Memory B cell (primary cell): Measurements from ENCODE around the gene PCSK5.
"Not testable (repeated sequence)": the region's sequence is repeated elsewhere in the genome, so short reads cannot be mapped to it uniquely, and the experiment has no call there.

Experiments
- ATAC-seq: fragments of 150-1000 bp; cut with Tn5 transposase; 2 replicates; pipeline ENCODE4 v1.10.0; 2021; ENCODE audit warnings: low read depth, mild to moderate bottlenecking, moderate library complexity
- DNase-seq, 2 donors: peaks; one replicate each; pipeline ENCODE4 v3.0.0; 2022; ENCODE audit warnings: low spot score in 2 of 2
- H3K27ac Mint-ChIP-seq: one replicate; pipeline ENCODE4 v1.8.0; 2022; ENCODE audit warnings: mild to moderate bottlenecking, moderate library complexity, mixed read lengths
- H3K27me3 Mint-ChIP-seq: one replicate; pipeline ENCODE4 v1.8.0; 2022; ENCODE audit warnings: mixed read lengths
- H3K36me3 Mint-ChIP-seq: one replicate; pipeline ENCODE4 v1.8.0; 2022; ENCODE audit warnings: mild to moderate bottlenecking, mixed read lengths
- H3K4me1 Mint-ChIP-seq: one replicate; pipeline ENCODE4 v1.8.0; 2022; ENCODE audit warnings: mixed read lengths
- H3K4me3 Mint-ChIP-seq: one replicate; pipeline ENCODE4 v1.8.0; 2022; ENCODE audit warnings: mild to moderate bottlenecking, moderate library complexity, mixed read lengths
- H3K9me3 Mint-ChIP-seq: one replicate; pipeline ENCODE4 v1.8.0; 2022; ENCODE audit warnings: mixed read lengths

The PCSK5 gene

GRCh38 chr9:76292658-76293057 lies 402.2 kb downstream of the PCSK5 start:
- DNase-seq (no peak), ATAC-seq (no peak)
- H3K9me3 Mint-ChIP-seq, result no peaks in the 10 kb centered on the region
- H3K36me3 Mint-ChIP-seq, result no peaks in the 10 kb centered on the region
- H3K4me3 Mint-ChIP-seq, result no peak overlapping the region
- H3K27ac Mint-ChIP-seq, result no peak overlapping the region
- H3K4me1 Mint-ChIP-seq, result peaks cover 2% of the 10 kb centered on the region
- H3K27me3 Mint-ChIP-seq, result peaks cover 4% of the 10 kb centered on the region

DNA sequence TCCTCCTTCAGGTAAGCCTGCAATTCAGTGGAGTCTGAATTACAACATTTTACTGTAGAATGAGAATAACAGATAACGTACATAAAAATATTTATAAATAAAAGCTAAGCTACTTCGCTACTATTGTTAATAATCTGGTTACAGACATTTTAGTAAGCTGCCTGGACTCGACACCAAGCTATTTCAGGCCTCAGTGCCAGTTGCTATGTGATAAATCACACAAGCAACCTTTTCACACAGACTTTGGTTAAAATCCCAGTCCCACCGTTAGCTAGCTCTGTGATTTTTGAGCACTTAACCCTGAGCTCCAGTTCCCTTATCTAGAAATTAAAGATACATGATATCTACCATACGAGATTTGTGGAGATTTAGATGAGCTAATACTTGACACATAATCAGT lies 403.8 kb downstream of the PCSK5 start:
- no peak for DNase-seq
- no peak overlapping the region for H3K4me3 Mint-ChIP-seq
- no peak overlapping the region for H3K27ac Mint-ChIP-seq
- peaks cover 4% of the 10 kb centered on the region for H3K27me3 Mint-ChIP-seq
- ATAC-seq, result no peak
- H3K4me1 Mint-ChIP-seq, result peaks cover 2% of the 10 kb centered on the region
- no peaks in the 10 kb centered on the region for H3K9me3 Mint-ChIP-seq
- H3K36me3 Mint-ChIP-seq, result no peaks in the 10 kb centered on the region

- no peak for DNase-seq
- no peaks in the 10 kb centered on the region for H3K36me3 Mint-ChIP-seq
- H3K9me3 Mint-ChIP-seq, result no peaks in the 10 kb centered on the region
- no peak for ATAC-seq
- no peak overlapping the region for H3K4me3 Mint-ChIP-seq
- H3K27me3 Mint-ChIP-seq, result peaks cover 3% of the 10 kb centered on the region
- H3K4me1 Mint-ChIP-seq, result peaks cover 2% of the 10 kb centered on the region
- H3K27ac Mint-ChIP-seq, result no peak overlapping the region
Observed at GRCh38 chr9:76296561-76297310, 406.3 kb downstream of the PCSK5 start.

DNA sequence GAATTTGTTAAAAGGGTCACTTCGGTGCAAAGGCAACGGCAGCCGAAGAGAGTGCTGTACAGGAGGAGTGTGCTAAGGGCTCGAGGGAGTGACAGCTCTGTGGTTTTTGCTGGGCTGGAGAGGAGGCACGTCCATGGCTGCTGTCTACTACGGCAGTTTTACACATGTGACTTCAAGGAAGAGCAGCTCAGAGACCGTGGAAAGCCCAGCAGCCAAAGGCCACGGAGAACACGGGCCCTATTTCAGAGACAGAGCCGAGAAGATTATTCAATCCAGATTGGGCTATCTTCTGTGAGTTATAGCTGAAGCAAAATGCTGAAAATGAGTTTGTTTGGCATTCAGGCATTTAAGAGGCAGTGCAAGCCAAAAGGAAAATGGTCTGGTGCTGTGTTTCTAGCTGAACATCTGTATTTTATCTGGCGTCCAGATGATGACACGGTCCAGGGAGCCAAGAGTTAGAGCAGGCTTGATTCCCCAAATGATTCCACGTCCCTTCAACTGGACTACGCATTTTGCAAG lies 407.3 kb downstream of the PCSK5 start:
- DNase-seq, result no peak
- no peaks in the 10 kb centered on the region for H3K36me3 Mint-ChIP-seq
- peaks cover 3% of the 10 kb centered on the region for H3K27me3 Mint-ChIP-seq
- H3K9me3 Mint-ChIP-seq, result no peaks in the 10 kb centered on the region
- ATAC-seq, result no peak
- H3K4me3 Mint-ChIP-seq, result no peak overlapping the region
- no peak overlapping the region for H3K27ac Mint-ChIP-seq
- peaks cover 2% of the 10 kb centered on the region for H3K4me1 Mint-ChIP-seq

- Mint-ChIP-seq H3K9me3 (no peaks in the 10 kb centered on the region), H3K4me3 (no peak overlapping the region), H3K27ac (no peak overlapping the region), H3K36me3 (no peaks in the 10 kb centered on the region), H3K27me3 (peaks cover 3% of the 10 kb centered on the region), H3K4me1 (peaks cover 2% of the 10 kb centered on the region)
- ATAC-seq, result no peak
- DNase-seq, result no peak
Observed at GRCh38 chr9:76298521-76299144, 408.2 kb downstream of the PCSK5 start.

GRCh38 chr9:76302543-76302942 lies 412.1 kb downstream of the PCSK5 start:
- Mint-ChIP-seq H3K9me3 (no peaks in the 10 kb centered on the region), H3K27me3 (peaks cover 2% of the 10 kb centered on the region), H3K4me1 (no peaks in the 10 kb centered on the region), H3K4me3 (no peak overlapping the region), H3K27ac (no peak overlapping the region), H3K36me3 (no peaks in the 10 kb centered on the region)
- ATAC-seq (no peak), DNase-seq (no peak)

DNA sequence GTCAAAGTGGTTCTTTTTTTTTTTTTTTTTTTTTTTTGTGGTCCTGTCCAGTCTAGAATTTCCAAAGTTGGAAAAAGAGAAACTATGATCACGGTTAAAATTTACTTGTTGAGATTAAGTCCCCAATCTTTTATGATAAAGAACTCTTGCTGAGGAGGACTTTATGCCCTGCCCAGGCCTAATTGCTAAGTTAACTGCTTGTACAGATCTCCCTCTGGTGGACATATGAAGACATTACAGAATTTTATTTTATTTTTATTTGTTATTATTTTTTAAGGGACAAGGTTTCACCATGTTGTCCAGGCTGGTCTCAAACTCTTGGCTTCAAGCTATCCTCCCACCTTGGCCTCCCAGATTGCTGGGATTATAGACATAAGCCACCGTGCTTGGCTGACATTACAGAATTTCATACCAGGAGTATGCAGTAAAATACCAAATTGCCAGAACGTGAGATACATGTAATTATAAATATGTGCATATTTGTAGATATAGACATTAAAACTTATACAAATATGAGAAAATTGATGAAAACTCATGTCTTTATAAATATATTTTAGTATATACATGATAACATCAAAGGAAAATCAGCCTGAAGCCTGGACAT lies 412.6 kb downstream of the PCSK5 start:
- no peaks in the 10 kb centered on the region for H3K4me1 Mint-ChIP-seq
- peaks cover 2% of the 10 kb centered on the region for H3K27me3 Mint-ChIP-seq
- H3K27ac Mint-ChIP-seq, result no peak overlapping the region
- H3K9me3 Mint-ChIP-seq, result no peaks in the 10 kb centered on the region
- DNase-seq (no peak), ATAC-seq (no peak)
- H3K36me3 Mint-ChIP-seq, result no peaks in the 10 kb centered on the region
- no peak overlapping the region for H3K4me3 Mint-ChIP-seq

DNA sequence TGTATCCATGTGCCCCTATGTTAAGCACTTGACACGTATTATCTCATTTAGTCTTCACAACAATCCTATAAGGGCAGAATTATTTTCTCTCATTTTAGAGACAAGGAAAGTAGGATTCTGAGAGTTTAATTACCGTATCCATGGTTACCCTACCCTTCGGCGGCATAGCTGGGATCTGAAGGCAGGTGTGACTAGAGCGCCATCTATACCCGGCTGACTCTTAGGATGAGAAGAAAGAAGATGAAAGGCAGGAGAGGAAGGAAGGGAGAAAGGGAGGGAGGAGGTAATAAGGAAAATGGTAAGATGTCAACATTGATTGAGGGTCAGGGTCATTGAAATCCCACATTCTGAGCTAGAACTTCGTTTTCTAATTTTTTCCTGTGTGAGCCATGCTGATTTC lies 416.6 kb downstream of the PCSK5 start:
- DNase-seq, H3K4me1 Mint-ChIP-seq, H3K4me3 Mint-ChIP-seq, H3K27ac Mint-ChIP-seq, H3K27me3 Mint-ChIP-seq, ATAC-seq, H3K36me3 Mint-ChIP-seq, H3K9me3 Mint-ChIP-seq: not testable (repeated sequence)

DNA sequence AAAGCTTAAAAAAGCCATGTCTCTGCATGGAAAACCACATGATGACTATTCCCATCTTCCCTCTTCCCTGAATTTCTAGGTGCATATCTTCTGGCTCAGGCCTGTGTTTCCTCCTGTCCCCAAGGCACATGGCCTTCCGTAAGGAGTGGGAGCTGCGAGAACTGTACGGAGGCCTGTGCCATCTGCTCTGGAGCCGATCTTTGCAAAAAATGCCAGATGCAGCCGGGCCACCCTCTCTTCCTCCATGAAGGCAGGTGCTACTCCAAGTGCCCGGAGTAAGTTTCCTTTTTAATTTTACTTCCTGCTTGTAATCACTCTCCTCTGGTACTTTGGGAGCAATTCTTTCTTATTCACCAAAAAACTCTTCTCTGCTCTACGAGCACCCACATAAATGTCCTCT lies 420.1 kb downstream of the PCSK5 start:
- DNase-seq, result no peak
- peaks cover 2% of the 10 kb centered on the region for H3K27me3 Mint-ChIP-seq
- H3K4me3 Mint-ChIP-seq, result no peak overlapping the region
- ATAC-seq, result no peak
- H3K9me3 Mint-ChIP-seq, result no peaks in the 10 kb centered on the region
- no peaks in the 10 kb centered on the region for H3K36me3 Mint-ChIP-seq
- H3K4me1 Mint-ChIP-seq, result no peaks in the 10 kb centered on the region
- H3K27ac Mint-ChIP-seq, result no peak overlapping the region

- Mint-ChIP-seq H3K36me3 (no peaks in the 10 kb centered on the region), H3K27me3 (peaks cover 2% of the 10 kb centered on the region), H3K9me3 (no peaks in the 10 kb centered on the region), H3K27ac (no peak overlapping the region), H3K4me1 (no peaks in the 10 kb centered on the region), H3K4me3 (no peak overlapping the region)
- DNase-seq, result no peak
- ATAC-seq, result no peak
Observed at GRCh38 chr9:76310991-76311390, 420.5 kb downstream of the PCSK5 start.

GRCh38 chr9:76311537-76311936 lies 421.1 kb downstream of the PCSK5 start:
- Mint-ChIP-seq H3K36me3 (no peaks in the 10 kb centered on the region), H3K4me1 (no peaks in the 10 kb centered on the region), H3K27ac (no peak overlapping the region), H3K9me3 (no peaks in the 10 kb centered on the region), H3K4me3 (no peak overlapping the region), H3K27me3 (peaks cover 2% of the 10 kb centered on the region)
- no peak for DNase-seq
- no peak for ATAC-seq

DNA sequence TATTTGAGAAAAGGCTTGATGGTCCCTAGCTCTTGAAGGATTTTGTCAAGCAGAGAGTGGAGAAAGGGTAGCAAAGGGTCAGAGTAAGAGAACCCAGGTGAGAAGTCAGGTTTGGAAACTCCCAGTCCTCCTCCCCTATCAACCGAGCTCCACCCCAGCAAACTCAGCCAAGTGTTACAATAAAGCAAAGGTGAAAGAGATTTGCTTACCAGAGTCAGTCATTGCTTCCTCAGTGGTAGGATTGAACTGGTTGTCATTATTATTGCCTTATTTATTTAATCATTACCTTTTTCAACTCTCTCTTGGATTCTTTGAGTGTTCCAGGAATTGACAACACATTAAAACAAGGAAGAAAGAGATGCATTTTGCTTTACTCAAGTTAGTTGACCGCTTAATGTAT lies 423.3 kb downstream of the PCSK5 start:
- no peak overlapping the region for H3K4me3 Mint-ChIP-seq
- DNase-seq (no peak), ATAC-seq (no peak)
- no peaks in the 10 kb centered on the region for H3K27me3 Mint-ChIP-seq
- H3K4me1 Mint-ChIP-seq, result no peaks in the 10 kb centered on the region
- no peaks in the 10 kb centered on the region for H3K9me3 Mint-ChIP-seq
- H3K36me3 Mint-ChIP-seq, result no peaks in the 10 kb centered on the region
- H3K27ac Mint-ChIP-seq, result no peak overlapping the region

DNA sequence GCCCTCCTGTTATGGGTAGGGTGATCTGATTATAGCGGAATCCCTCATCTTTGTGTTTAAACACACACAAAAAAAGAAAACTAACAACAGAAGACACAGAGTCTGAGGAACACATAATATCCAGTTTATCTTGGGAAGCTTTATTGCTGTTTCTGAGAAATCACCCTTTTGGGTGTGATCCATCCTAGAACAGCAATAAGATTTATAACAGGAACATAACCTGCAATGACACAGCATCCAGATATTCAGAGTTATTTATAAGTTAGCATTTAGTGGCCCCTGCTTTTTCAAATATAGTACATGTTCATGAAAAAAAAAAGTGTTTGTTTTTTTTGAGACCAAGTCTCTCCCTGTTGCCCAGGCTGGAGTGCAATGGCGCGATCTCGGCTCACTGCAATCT lies 423.8 kb downstream of the PCSK5 start:
- DNase-seq (no peak), ATAC-seq (no peak)
- H3K4me3 Mint-ChIP-seq, result no peak overlapping the region
- H3K27ac Mint-ChIP-seq, result no peak overlapping the region
- no peaks in the 10 kb centered on the region for H3K4me1 Mint-ChIP-seq
- no peaks in the 10 kb centered on the region for H3K36me3 Mint-ChIP-seq
- no peaks in the 10 kb centered on the region for H3K9me3 Mint-ChIP-seq
- H3K27me3 Mint-ChIP-seq, result no peaks in the 10 kb centered on the region

- no peaks in the 10 kb centered on the region for H3K27me3 Mint-ChIP-seq
- no peak overlapping the region for H3K4me3 Mint-ChIP-seq
- no peaks in the 10 kb centered on the region for H3K9me3 Mint-ChIP-seq
- DNase-seq, result no peak
- no peaks in the 10 kb centered on the region for H3K4me1 Mint-ChIP-seq
- H3K36me3 Mint-ChIP-seq, result no peaks in the 10 kb centered on the region
- ATAC-seq, result no peak
- H3K27ac Mint-ChIP-seq, result no peak overlapping the region
Observed at GRCh38 chr9:76316069-76316468, 425.6 kb downstream of the PCSK5 start.
